Measurements from ENCODE around the gene CYP4F3. TPM values are rescaled to one million over a fixed set of nuclear protein-coding genes. Genes with fewer than 3 reads are reported as not detected.

Gene CYP4F3
- total RNA-seq (2016; rRNA removed; fragmentation: Illumina TruSeq; extraction: Trizol) (5.6 and 17.8 TPM in 2 replicates), polyA plus RNA-seq (2011; rRNA removed) (22.8 and 36.6 TPM in 2 replicates), polyA minus RNA-seq (2011; rRNA and poly(A)+ RNA removed; ENCODE audit: low replicate concordance) (4.2 and 53.5 TPM in 2 replicates), Bru-seq, nascent RNA (percentile 77 among the genes with signal in this experiment), BruChase-seq, experiment 1, labeled RNA remaining after a 6-hour chase (percentile 90 among the genes with signal in this experiment), BruChase-seq, experiment 2, labeled RNA remaining after a 2-hour chase (percentile 88 among the genes with signal in this experiment)
- total RNA-seq (2016; cell fraction: cytosol; rRNA removed; fragmentation: Illumina TruSeq; extraction: Trizol; ENCODE audit: low read depth) = 1.5 and 1.8 TPM in 2 replicates
- total RNA-seq (2016; cell fraction: insoluble cytoplasmic fraction; rRNA removed; fragmentation: Illumina TruSeq; extraction: Trizol) = 5.2 and 19.4 TPM in 2 replicates
- 3.3 and 3.5 TPM in 2 replicates for total RNA-seq (2016; cell fraction: membrane; rRNA removed; fragmentation: Illumina TruSeq; extraction: Trizol)
- 31.5 and 33.3 TPM in 2 replicates for total RNA-seq (2016; cell fraction: nucleus; rRNA removed; fragmentation: Illumina TruSeq; extraction: Trizol)
- 8.9 and 9.0 TPM in 2 replicates for polyA plus RNA-seq (2011; cell fraction: cytosol; rRNA removed)
- 112 and 139 TPM in 2 replicates for polyA plus RNA-seq (2011; cell fraction: nucleus; rRNA removed)
- polyA plus RNA-seq (2012) = 18.0 and 18.4 TPM in 2 replicates
- 0.71 and 0.78 TPM in 2 replicates for polyA plus RNA-seq (2016; cell fraction: cytosol; fragmentation: Illumina TruSeq; extraction: Trizol; ENCODE audit: low read depth)
- polyA plus RNA-seq (2016; cell fraction: insoluble cytoplasmic fraction; fragmentation: Illumina TruSeq; extraction: Trizol; ENCODE audit: low read depth) = 3.8 and 5.7 TPM in 2 replicates
- polyA plus RNA-seq (2016; cell fraction: membrane; fragmentation: Illumina TruSeq; extraction: Trizol; ENCODE audit: low read depth) = 1.4 and 1.6 TPM in 2 replicates
- polyA plus RNA-seq (2016; cell fraction: nucleus; fragmentation: Illumina TruSeq; extraction: Trizol; ENCODE audit: insufficient read depth, low read depth) = 55.9 and 57.1 TPM in 2 replicates
- 6.2 and 7.0 TPM in 2 replicates for polyA minus RNA-seq (2011; cell fraction: cytosol; rRNA and poly(A)+ RNA removed)
- polyA minus RNA-seq (2011; cell fraction: nucleus; rRNA and poly(A)+ RNA removed) = 92.7 and 137 TPM in 2 replicates
- long read RNA-seq, experiment 1, partial matches to known transcripts = 0 of 2 reads
- long read RNA-seq, experiment 1, other reads (novel, unspliced or antisense) = 2 of 2 reads
- long read RNA-seq, experiment 2, partial matches to known transcripts = 1 of 2 reads
- long read RNA-seq, experiment 2, other reads (novel, unspliced or antisense) = 0 of 2 reads

DNA sequence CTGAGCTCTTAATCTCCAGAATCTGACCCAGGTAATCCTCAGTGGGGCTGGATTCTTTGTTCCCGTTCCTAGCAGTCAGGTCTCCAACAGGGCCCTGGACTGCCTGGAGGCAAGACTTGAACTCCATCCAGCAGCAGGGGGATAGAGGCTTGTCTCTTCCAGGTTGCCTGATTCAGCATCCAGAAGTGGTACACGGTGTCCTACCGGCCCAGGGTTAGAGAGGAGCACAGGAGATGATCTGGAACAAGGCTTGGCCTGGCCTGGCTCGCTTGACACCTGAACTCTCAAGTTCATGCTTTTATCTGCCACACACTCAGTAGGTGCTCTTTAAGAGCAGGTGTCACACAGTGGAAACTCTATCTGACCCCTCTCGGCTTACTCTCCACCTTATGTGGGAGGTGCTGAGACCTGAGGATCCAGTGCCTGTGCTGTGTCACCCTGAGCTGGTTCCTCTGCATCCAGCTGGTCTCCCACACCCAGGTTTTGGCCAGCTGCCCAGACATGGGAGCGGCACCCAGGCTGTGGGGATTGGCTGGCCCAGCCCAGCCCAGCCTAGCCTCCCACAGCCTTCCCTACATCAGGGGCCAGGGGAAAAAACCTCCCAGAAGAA is at the start of gene CYP4F3:
Gene CYP4F3, plus strand, starts transcription at position 604 of the 610 bp plus-strand sequence. CDS start 519 bp downstream, outside the sequence.
- DNase-seq (ENCODE audit: low spot score) (peak; percentile 81), ATAC-seq (peak; percentile 81), FAIRE-seq (peak; percentile 86)
- Histone ChIP-seq H3K4me1 (ENCODE audit: insufficient read depth, low read length) (peaks cover 76% of the 10 kb centered on the region), H3K4me3 (replicated peaks in 1 of 3; ENCODE audit: insufficient read depth in 1 of 3, low read depth in 2 of 3, low read length in 3 of 3) (peak within 1 kb of the TSS; percentile 57 to 80 (median 61)), H3K9ac (ENCODE audit: insufficient read depth, low read depth, low read length) (peak within 1 kb of the TSS; percentile 67), H3K9me3 (ENCODE audit: low read length) (no peaks in the 10 kb centered on the region), H3K36me3 (replicated peaks in 1 of 2; ENCODE audit: control insufficient read depth in 1 of 2, insufficient read depth in 2 of 2, low read length in 2 of 2) (no peaks in the 10 kb centered on the region), H3K27ac (ENCODE audit: extremely low read length, insufficient read depth, low read length) (peak within 1 kb of the TSS; percentile 90), H4K20me1 (ENCODE audit: insufficient read depth, low read length) (no peaks in the 10 kb centered on the region), H2AFZ (ENCODE audit: low read length) (no peak within 1 kb of the TSS), H3K79me2 (ENCODE audit: insufficient read depth, low read length) (peaks cover 24% of the 10 kb centered on the region), H3K27me3 (ENCODE audit: control insufficient read depth in 1 of 2, insufficient read depth in 2 of 2, low read length in 2 of 2) (no peaks in the 10 kb centered on the region), H3K4me2 (ENCODE audit: low read depth, low read length) (peak within 1 kb of the TSS; percentile 96)
- in situ Hi-C loops (cut with HindIII; ENCODE audit: extremely low pct_ligation_motif_present, low pct_unique_long_range_greater_than_20kb) = loop anchor here (25.0 kb wide), 1 partner anchor 522 kb away; the partner anchor contains the start of gene CIB3
- POLR2A ChIA-PET = interaction anchor here (0.9 to 4.5 kb wide), 8 partner anchors 16 to 294 kb away, joined by 3 to 68 read pairs (median 6); partner anchors contain the start of genes CYP4F11 and CYP4F12
- CTCF ChIA-PET (ENCODE audit: low intra/inter-chr PET ratio, low total read pairs) = no interaction called here
- no TSS peak for BruUV-seq (replicated peaks)
- 0% methylated on average over 5 of the region's 6 CpGs for WGBS (ENCODE audit: low lambda C conversion rate)
- intact Hi-C loops (cut with micrococcal nuclease; ENCODE audit: unreplicated experiment) = loop anchor here (2.0 kb wide), 1 partner anchor 32 kb away; the partner anchor contains the start of gene CYP4F12
- TF ChIP-seq KDM5B (CRISPR knock-in tag; IDR thresholded peaks at IDR 0.05; ENCODE audit: borderline replicate concordance) = no peak
- TF ChIP-seq IRX3 (CRISPR knock-in tag; IDR thresholded peaks at IDR 0.05; ENCODE audit: borderline replicate concordance, low read depth) = no peak
- no peak for TF ChIP-seq RBM39 (IDR thresholded peaks at IDR 0.05; ENCODE audit: low read depth, low read length, poor library complexity, severe bottlenecking)
- TF ChIP-seq, protein P1, sequence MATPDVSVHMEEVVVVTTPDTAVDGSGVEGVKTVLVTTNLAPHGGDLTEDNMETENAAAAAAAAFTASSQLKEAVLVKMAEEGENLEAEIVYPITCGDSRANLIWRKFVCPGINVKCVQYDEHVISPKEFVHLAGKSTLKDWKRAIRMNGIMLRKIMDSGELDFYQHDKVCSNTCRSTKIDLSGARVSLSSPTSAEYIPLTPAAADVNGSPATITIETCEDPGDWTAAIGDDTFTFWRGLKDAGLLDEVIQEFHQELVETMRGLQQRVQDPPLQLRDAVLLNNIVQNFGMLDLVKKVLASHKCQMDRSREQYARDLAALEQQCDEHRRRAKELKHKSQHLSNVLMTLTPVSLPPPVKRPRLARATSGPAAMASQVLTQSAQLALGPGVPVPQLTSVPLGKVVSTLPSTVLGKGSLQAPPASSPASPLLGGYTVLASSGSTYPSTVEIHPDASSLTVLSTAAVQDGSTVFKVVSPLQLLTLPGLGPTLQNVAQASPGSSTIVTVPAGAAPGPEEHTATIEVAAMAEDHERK (CRISPR knock-in tag; IDR thresholded peaks at IDR 0.05; ENCODE audit: low read depth) = no peak
- TF ChIP-seq, protein P2, sequence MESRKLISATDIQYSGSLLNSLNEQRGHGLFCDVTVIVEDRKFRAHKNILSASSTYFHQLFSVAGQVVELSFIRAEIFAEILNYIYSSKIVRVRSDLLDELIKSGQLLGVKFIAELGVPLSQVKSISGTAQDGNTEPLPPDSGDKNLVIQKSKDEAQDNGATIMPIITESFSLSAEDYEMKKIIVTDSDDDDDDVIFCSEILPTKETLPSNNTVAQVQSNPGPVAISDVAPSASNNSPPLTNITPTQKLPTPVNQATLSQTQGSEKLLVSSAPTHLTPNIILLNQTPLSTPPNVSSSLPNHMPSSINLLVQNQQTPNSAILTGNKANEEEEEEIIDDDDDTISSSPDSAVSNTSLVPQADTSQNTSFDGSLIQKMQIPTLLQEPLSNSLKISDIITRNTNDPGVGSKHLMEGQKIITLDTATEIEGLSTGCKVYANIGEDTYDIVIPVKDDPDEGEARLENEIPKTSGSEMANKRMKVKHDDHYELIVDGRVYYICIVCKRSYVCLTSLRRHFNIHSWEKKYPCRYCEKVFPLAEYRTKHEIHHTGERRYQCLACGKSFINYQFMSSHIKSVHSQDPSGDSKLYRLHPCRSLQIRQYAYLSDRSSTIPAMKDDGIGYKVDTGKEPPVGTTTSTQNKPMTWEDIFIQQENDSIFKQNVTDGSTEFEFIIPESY (CRISPR knock-in tag; IDR thresholded peaks at IDR 0.05) = no peak
- TF ChIP-seq ASH2L (IDR thresholded peaks at IDR 0.05; ENCODE audit: insufficient read length, low read depth, low read length) = no peak
- TF ChIP-seq ZNF501 (CRISPR knock-in tag; IDR thresholded peaks at IDR 0.05) = no peak
- TF ChIP-seq ZNF333 (CRISPR knock-in tag; IDR thresholded peaks at IDR 0.05; ENCODE audit: borderline replicate concordance) = no peak
- TF ChIP-seq HNRNPLL (IDR thresholded peaks at IDR 0.05; ENCODE audit: low read depth, low read length, poor library complexity, severe bottlenecking) = peak; percentile 6
- no peak for TF ChIP-seq ZBTB21 (CRISPR knock-in tag; IDR thresholded peaks at IDR 0.05)
- no peak for TF ChIP-seq ZSCAN31 (CRISPR knock-in tag; IDR thresholded peaks at IDR 0.05; ENCODE audit: low read depth)
- no peak for TF ChIP-seq TEAD2 (CRISPR knock-in tag; IDR thresholded peaks at IDR 0.05)
- TF ChIP-seq DPF2 (CRISPR knock-in tag; IDR thresholded peaks at IDR 0.05; ENCODE audit: borderline replicate concordance, low read depth) = no peak
- TF ChIP-seq, protein P3, sequence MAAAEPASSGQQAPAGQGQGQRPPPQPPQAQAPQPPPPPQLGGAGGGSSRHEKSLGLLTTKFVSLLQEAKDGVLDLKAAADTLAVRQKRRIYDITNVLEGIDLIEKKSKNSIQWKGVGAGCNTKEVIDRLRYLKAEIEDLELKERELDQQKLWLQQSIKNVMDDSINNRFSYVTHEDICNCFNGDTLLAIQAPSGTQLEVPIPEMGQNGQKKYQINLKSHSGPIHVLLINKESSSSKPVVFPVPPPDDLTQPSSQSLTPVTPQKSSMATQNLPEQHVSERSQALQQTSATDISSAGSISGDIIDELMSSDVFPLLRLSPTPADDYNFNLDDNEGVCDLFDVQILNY (CRISPR knock-in tag; conservative IDR thresholded peaks at IDR 0.05) = no peak

All from HepG2 (cell line).